Activated naive CD4-positive, alpha-beta T cell (primary cell): ENCODE measurements around the gene EXTL1.

ENCODE experiments used
- DNase-seq, 4 experiments: peaks; one replicate each; lab custom pipeline; 2025; lab: John Stamatoyannopoulos, UW

EXTL1 gene

GRCh38 chr1:25997828-25998761 lies 23.5 kb upstream of the EXTL1 start, which contains the start of gene PAFAH2:
TSS of gene PAFAH2 (minus strand) at chr1:25998063. CDS start at chr1:25990816, 7,247 bp downstream.
- peak; percentile 87 to 93 (median 92) for DNase-seq

GRCh38 chr1:25999041-25999800 lies 22.4 kb upstream of the EXTL1 start:
- no peak for DNase-seq

- no peak for DNase-seq
Observed at GRCh38 chr1:26003262-26003661, 18.3 kb upstream of the EXTL1 start.

GRCh38 chr1:26003756-26004155 lies 17.8 kb upstream of the EXTL1 start:
- DNase-seq, result no peak

- DNase-seq, result no peak
Observed at GRCh38 chr1:26005434-26006105, 16.0 kb upstream of the EXTL1 start.

GRCh38 chr1:26006710-26007109 lies 14.9 kb upstream of the EXTL1 start:
- no peak for DNase-seq

GRCh38 chr1:26009796-26010447 lies 11.7 kb upstream of the EXTL1 start:
- no peak for DNase-seq

- DNase-seq, result no peak
Observed at GRCh38 chr1:26010825-26011224, 10.8 kb upstream of the EXTL1 start.

GRCh38 chr1:26012864-26013263 lies 8.7 kb upstream of the EXTL1 start:
- no peak for DNase-seq

- no peak for DNase-seq
Observed at GRCh38 chr1:26014179-26014578, 7.4 kb upstream of the EXTL1 start.

- DNase-seq, result no peak
Observed at GRCh38 chr1:26015358-26015757, 6.2 kb upstream of the EXTL1 start.

GRCh38 chr1:26016258-26016952 lies 5.2 kb upstream of the EXTL1 start:
- no peak for DNase-seq

- DNase-seq, result no peak
Observed at GRCh38 chr1:26016953-26017545, 4.5 kb upstream of the EXTL1 start.

- no peak for DNase-seq
Observed at GRCh38 chr1:26017606-26018005, 4.0 kb upstream of the EXTL1 start.

GRCh38 chr1:26019641-26020315 lies 1.8 kb upstream of the EXTL1 start:
- no peak for DNase-seq

GRCh38 chr1:26020330-26020768 lies 1.2 kb upstream of the EXTL1 start:
- no peak for DNase-seq

GRCh38 chr1:26020941-26021646 lies 481 bp upstream of the EXTL1 start:
- DNase-seq, result no peak

GRCh38 chr1:26022404-26022779 lies 817 bp downstream of the EXTL1 start:
- no peak for DNase-seq

- DNase-seq, result no peak
Observed at GRCh38 chr1:26023009-26023408, 1.4 kb downstream of the EXTL1 start.

GRCh38 chr1:26023826-26024225 lies 2.3 kb downstream of the EXTL1 start:
- DNase-seq, result no peak
